SKM-1 treated with dmso at 0.1 percent for 144 hours (cell line): Measurements from ENCODE around the gene AADAT.

Experiments used
- DNase-seq: peaks from one replicate; lab custom pipeline; 2025; ENCODE audit not compliant: unreplicated experiment; lab: John Stamatoyannopoulos, UW

The AADAT gene

DNA sequence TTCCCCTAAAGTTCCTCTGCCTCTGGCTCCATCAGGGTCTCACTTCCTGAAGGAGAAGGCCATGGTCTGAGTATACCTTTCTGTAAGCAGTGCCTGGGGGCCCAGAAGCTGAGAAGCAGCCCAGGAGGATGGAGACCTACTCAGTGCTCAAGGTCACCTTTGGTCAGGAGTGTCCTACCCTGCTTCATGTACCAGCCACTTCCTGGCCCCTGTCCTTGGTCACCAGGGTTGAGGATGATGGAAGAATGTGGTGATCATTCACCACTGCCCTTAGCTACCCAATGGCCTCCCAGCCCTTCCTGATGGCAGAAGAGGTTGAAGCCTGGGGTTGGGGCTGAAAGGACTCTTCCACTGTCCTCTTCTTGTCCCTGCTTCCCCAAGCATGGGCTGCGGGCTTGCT, 54.5 kb downstream of the AADAT start:
- DNase-seq, result no peak

DNA sequence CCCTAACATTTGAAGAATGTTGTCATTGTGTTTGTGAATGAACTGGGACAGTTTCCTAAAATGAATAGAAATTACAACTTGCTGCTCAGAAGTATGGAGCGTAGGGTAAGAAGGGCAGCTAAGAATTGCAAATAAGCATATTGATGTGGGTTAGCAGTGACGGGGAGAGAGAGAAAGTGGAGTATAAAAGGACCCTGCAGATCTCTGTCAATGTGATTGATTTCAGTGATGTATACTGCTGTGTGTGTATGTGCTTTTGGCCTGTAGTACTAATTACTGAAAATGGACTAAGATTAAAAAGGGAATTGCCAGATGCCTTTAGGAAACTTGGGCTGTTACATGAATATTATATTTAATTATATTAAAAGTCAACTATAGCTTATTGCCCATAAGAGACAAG, 55.8 kb downstream of the AADAT start:
- no peak for DNase-seq

DNA sequence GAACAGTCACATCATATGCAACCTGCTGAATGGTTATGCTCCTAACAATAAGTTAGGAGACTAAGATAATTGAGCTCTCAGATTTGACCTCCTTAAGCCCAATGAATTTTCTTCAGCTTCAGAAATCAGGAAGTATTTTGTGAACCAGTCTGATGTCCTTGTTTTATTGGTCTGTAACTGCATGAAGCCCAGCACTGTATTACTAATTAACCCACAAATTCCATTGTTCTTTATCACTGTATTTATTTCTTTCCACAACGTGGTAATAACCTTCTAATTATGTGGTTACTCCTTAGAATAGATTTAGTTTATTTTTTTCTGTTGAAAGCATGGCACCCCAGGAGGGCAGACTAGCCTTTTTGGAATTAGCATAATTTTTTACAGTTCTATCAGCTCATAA, 59.6 kb downstream of the AADAT start:
- no peak for DNase-seq

- peak; percentile 82 for DNase-seq
Measured at GRCh38 chr4:170027181-170027829, 62.5 kb downstream of the AADAT start.

- DNase-seq, result peak; percentile 75
Measured at GRCh38 chr4:170026253-170027021, 63.3 kb downstream of the AADAT start, which contains the start of gene MFAP3L. Gene MFAP3L (minus strand): TSS chr4:170026395. CDS start chr4:170005877, 20,518 bp downstream.

- DNase-seq, result no peak
Measured at GRCh38 chr4:170025523-170026252, 64.1 kb downstream of the AADAT start.

- no peak for DNase-seq
Measured at GRCh38 chr4:170022211-170022610, 67.5 kb downstream of the AADAT start.

DNA sequence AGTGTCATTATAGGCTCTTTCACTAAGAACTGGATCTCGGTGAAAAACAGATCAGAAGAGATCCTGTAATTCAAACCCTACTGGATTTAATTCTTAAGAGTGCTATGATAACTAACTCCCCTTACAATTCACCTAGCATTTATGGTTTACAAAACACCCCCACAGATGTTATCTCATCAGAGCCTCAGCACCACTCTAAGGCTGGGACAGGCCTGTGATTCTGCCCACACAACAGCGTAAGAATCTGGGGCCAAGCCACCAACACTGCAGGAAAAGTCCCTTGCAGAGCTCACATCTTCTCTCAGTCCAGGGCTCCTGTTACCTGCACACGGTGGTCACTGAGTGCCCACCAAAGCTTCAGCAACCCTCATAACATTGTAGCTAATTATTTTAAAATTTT, 72.5 kb downstream of the AADAT start:
- DNase-seq, result no peak

- DNase-seq, result no peak
Measured at GRCh38 chr4:170015285-170015684, 74.5 kb downstream of the AADAT start.

- DNase-seq, result no peak
Measured at GRCh38 chr4:170014359-170015011, 75.3 kb downstream of the AADAT start.

DNA sequence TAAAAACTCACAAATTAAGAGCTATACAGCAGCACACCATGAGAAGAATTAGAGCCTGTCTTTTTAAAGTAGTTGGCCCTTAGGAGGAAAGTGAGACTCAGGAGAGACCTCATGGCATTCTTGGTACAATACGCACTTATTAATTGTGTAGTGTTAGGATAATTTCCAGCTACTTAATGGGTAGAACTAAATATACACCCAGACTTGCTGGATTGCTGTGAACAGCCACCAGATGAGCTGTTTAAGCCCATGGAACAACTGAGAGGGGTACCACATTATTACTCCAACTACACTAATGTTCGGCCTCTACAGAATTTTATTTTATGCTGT, 77.2 kb downstream of the AADAT start:
- no peak for DNase-seq

DNA sequence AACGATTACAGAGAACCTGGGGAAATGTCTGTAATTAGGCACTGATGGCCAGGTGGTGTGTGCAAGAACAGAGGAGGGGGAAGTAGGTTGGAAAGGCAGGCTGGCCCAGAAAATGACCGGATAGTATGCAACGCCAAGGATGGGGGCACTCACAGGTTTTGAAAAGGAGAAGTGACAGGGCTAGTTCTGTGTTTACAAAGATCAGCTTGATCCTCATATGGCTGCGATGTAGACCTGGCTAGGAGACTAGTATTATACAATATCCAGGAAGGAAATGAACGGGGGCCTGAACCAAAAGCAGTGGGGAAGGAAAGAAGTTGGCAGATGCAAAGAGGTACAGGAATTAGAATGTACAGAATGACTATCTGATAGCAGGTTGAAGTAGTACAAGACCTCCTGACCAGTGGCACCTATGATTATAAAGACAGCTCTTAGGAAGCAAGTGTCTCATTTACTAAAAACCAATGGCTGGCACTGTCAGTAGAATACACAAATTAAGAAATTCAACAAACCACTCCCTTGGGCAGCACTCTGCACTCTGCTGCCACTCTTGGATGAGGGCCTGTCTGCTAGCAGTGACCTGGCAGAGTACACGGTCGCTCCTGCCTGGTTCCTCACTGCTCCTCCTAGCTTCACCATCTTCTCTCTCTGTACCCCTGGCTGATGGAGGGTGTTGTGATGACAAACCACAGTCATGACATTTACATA, 77.7 kb downstream of the AADAT start:
- peak; percentile 73 for DNase-seq
